ENCODE measurements around the gene TNF.
"Not testable (repeated sequence)": the region's sequence is repeated elsewhere in the genome, so short reads cannot be mapped to it uniquely, and the experiment has no call there.

TNF gene

GRCh38 chr6:31586599-31587281 is 11.4 kb downstream of the TNF start:
- no peak for DNase-seq (ENCODE audit: extremely low read depth in 1 of 2, low read depth in 1 of 2)

- no peak for DNase-seq (ENCODE audit: extremely low read depth in 1 of 2, low read depth in 1 of 2)
Observed at GRCh38 chr6:31587791-31588777, 12.7 kb downstream of the TNF start.

GRCh38 chr6:31588871-31589650 is 13.7 kb downstream of the TNF start:
- DNase-seq (ENCODE audit: extremely low read depth in 1 of 2, low read depth in 1 of 2): no peak

- not testable (repeated sequence) for DNase-seq (ENCODE audit: extremely low read depth in 1 of 2, low read depth in 1 of 2)
Observed at GRCh38 chr6:31590691-31591090, 15.3 kb downstream of the TNF start.

GRCh38 chr6:31592396-31592771 is 17.0 kb downstream of the TNF start:
- DNase-seq (ENCODE audit: extremely low read depth in 1 of 2, low read depth in 1 of 2): no peak

- DNase-seq (ENCODE audit: extremely low read depth in 1 of 2, low read depth in 1 of 2): no peak
Observed at GRCh38 chr6:31597006-31597405, 21.6 kb downstream of the TNF start.

- DNase-seq (ENCODE audit: extremely low read depth in 1 of 2, low read depth in 1 of 2): no peak
Observed at GRCh38 chr6:31607317-31607716, 32.0 kb downstream of the TNF start.

- no peak for DNase-seq (ENCODE audit: extremely low read depth in 1 of 2, low read depth in 1 of 2)
Observed at GRCh38 chr6:31609519-31610406, 34.4 kb downstream of the TNF start.

GRCh38 chr6:31610968-31611367 is 35.6 kb downstream of the TNF start:
- no peak for DNase-seq (ENCODE audit: extremely low read depth in 1 of 2, low read depth in 1 of 2)

- DNase-seq (ENCODE audit: extremely low read depth in 1 of 2, low read depth in 1 of 2): no peak
Observed at GRCh38 chr6:31614075-31614619, 38.8 kb downstream of the TNF start.

GRCh38 chr6:31614684-31615578 is 39.6 kb downstream of the TNF start, which contains the start of gene AIF1:
AIF1 (plus strand) TSS chr6:31615234; CDS start chr6:31615330, 96 bp downstream.
- DNase-seq (ENCODE audit: extremely low read depth in 1 of 2, low read depth in 1 of 2): no peak

- DNase-seq (ENCODE audit: extremely low read depth in 1 of 2, low read depth in 1 of 2): no peak
Observed at GRCh38 chr6:31615748-31616147, 40.4 kb downstream of the TNF start.

GRCh38 chr6:31617010-31617409 is 41.6 kb downstream of the TNF start:
- DNase-seq (ENCODE audit: extremely low read depth in 1 of 2, low read depth in 1 of 2): no peak

GRCh38 chr6:31619805-31620585 is 44.6 kb downstream of the TNF start:
- peak; percentile 86 to 91 for DNase-seq (ENCODE audit: extremely low read depth in 1 of 2, low read depth in 1 of 2)

GRCh38 chr6:31620586-31621319 is 45.4 kb downstream of the TNF start, which contains the start of gene PRRC2A:
PRRC2A (plus strand) TSS chr6:31620715; CDS start chr6:31622790, 2,075 bp downstream.
- peak in 1 of 2 donors; percentile 84 for DNase-seq (ENCODE audit: extremely low read depth in 1 of 2, low read depth in 1 of 2)

GRCh38 chr6:31621320-31621939 is 46.1 kb downstream of the TNF start:
- no peak for DNase-seq (ENCODE audit: extremely low read depth in 1 of 2, low read depth in 1 of 2)

- no peak for DNase-seq (ENCODE audit: extremely low read depth in 1 of 2, low read depth in 1 of 2)
Observed at GRCh38 chr6:31621991-31622390, 46.6 kb downstream of the TNF start.
